Suprapubic skin (tissue), 4 donors: ENCODE measurements around the gene PDGFRB. TPM values are rescaled to one million over a fixed set of nuclear protein-coding genes. Genes with fewer than 3 reads are reported as not detected.
A peak's percentile ranks its signal among the peaks of the same experiment; 100 is the strongest.

ENCODE experiments used
- DNase-seq, 2 donors: peaks; one replicate each; pipeline ENCODE4 v3.0.0-alpha.2; 2019; ENCODE audit warnings: low spot score in 2 of 2
- H3K27ac ChIP-seq: fragments of 200-600 bp; sonication (generic); one replicate; pipeline ENCODE4 v1.5.1; 2019
- H3K27me3 ChIP-seq: fragments of 200-600 bp; sonication (generic); one replicate; pipeline ENCODE4 v1.5.1; 2019
- H3K36me3 ChIP-seq: fragments of 200-600 bp; sonication (generic); one replicate; pipeline ENCODE4 v1.5.1; 2019
- H3K4me1 ChIP-seq: fragments of 200-600 bp; sonication (generic); one replicate; pipeline ENCODE4 v1.5.1; 2019
- H3K4me3 ChIP-seq: fragments of 200-600 bp; sonication (generic); one replicate; pipeline ENCODE4 v1.5.1; 2019; ENCODE audit warnings: mild to moderate bottlenecking
- H3K9me3 ChIP-seq: fragments of 200-600 bp; sonication (generic); one replicate; pipeline ENCODE4 v1.5.1; 2019
- CTCF ChIP-seq, 2 donors: fragments of 200-600 bp in 1 of 2; fragments of 450-650 bp in 1 of 2; sonication (generic) in 1 of 2; IDR thresholded peaks; one replicate each; pipeline ENCODE4 v1.5.1; 2016 to 2019; ENCODE audit warnings: antibody characterized with exemption in 2 of 2, mild to moderate bottlenecking in 1 of 2, moderate library complexity in 1 of 2
- EP300 ChIP-seq: sonication (generic); formaldehyde crosslinking; IDR thresholded peaks from one replicate; pipeline ENCODE4 v1.6.1; 2017; ENCODE audit warnings: antibody characterized with exemption
- POLR2A ChIP-seq, 2 donors: fragments of 450-650 bp; IDR thresholded peaks; one replicate each; pipeline ENCODE4 v1.6.1; 2017; ENCODE audit warnings: antibody characterized with exemption in 2 of 2, mild to moderate bottlenecking in 2 of 2, moderate library complexity in 2 of 2
- POLR2AphosphoS5 ChIP-seq, 3 donors: sonication (generic); formaldehyde crosslinking; IDR thresholded peaks; one replicate each; pipeline ENCODE4 v1.6.1; 2017; ENCODE audit warnings: antibody characterized with exemption in 3 of 3
- WGBS: methylation state at CpG from one replicate; pipeline ENCODE4 v1.1.5; 2018; 5-methylcytosine and 5-hydroxymethylcytosine counted together
- total RNA-seq, 4 donors: library from RNA; depleted of rRNA; stranded (reverse); fragments of >200 nt; gene quantifications; one replicate each; pipeline ENCODE4 v1.1.0, GENCODE V29; 2016

PDGFRB gene
- total RNA-seq, 4 donors from 2014 or later = 23.8 to 51.4 (median 43.9) TPM

GRCh38 chr5:150117945-150118560, 37.6 kb downstream of the PDGFRB start:
- DNase-seq = peak in 1 of 2 donors; percentile 40
- 81% methylated on average over 8 of the region's 9 CpGs for WGBS
- H3K4me1 ChIP-seq = peaks cover 6% of the 10 kb centered on the region
- H3K27ac ChIP-seq = no peak overlapping the region
- H3K36me3 ChIP-seq = peaks cover 45% of the 10 kb centered on the region
- TF ChIP-seq EP300 = no peak
- no peak for TF ChIP-seq POLR2A (IDR thresholded peaks at IDR 0.05)
- TF ChIP-seq CTCF (IDR thresholded peaks at IDR 0.05) = no peak
- TF ChIP-seq POLR2AphosphoS5 (IDR thresholded peaks at IDR 0.05) = no peak
- no peaks in the 10 kb centered on the region for H3K27me3 ChIP-seq
- no peak overlapping the region for H3K4me3 ChIP-seq
- H3K9me3 ChIP-seq = no peaks in the 10 kb centered on the region

- TF ChIP-seq EP300 (no peak), POLR2A (IDR thresholded peaks at IDR 0.05) (no peak), POLR2AphosphoS5 (IDR thresholded peaks at IDR 0.05) (no peak), CTCF (IDR thresholded peaks at IDR 0.05) (no peak)
- DNase-seq = no peak
- 90% methylated on average over 10 of the region's 10 CpGs for WGBS
- no peaks in the 10 kb centered on the region for H3K9me3 ChIP-seq
- peaks cover 17% of the 10 kb centered on the region for H3K4me1 ChIP-seq
- H3K27me3 ChIP-seq = no peaks in the 10 kb centered on the region
- H3K27ac ChIP-seq = no peak overlapping the region
- peaks cover 34% of the 10 kb centered on the region for H3K36me3 ChIP-seq
- no peak overlapping the region for H3K4me3 ChIP-seq
These were observed 38.8 kb downstream of the PDGFRB start for GRCh38 chr5:150116667-150117400.

- Histone ChIP-seq H3K4me1 (peaks cover 17% of the 10 kb centered on the region), H3K27me3 (no peaks in the 10 kb centered on the region), H3K27ac (no peak overlapping the region), H3K36me3 (peaks cover 18% of the 10 kb centered on the region), H3K4me3 (no peak overlapping the region), H3K9me3 (no peaks in the 10 kb centered on the region)
- no peak for DNase-seq
- 68% methylated on average over 5 of the region's 8 CpGs for WGBS
- TF ChIP-seq EP300 = no peak
- no peak for TF ChIP-seq POLR2A (IDR thresholded peaks at IDR 0.05)
- no peak for TF ChIP-seq CTCF (IDR thresholded peaks at IDR 0.05)
- no peak for TF ChIP-seq POLR2AphosphoS5 (IDR thresholded peaks at IDR 0.05)
These were observed 40.8 kb downstream of the PDGFRB start for GRCh38 chr5:150114773-150115408.

GRCh38 chr5:150114102-150114641, 41.5 kb downstream of the PDGFRB start:
- H3K9me3 ChIP-seq = no peaks in the 10 kb centered on the region
- DNase-seq = peak in 1 of 2 donors; percentile 72
- 71% methylated on average over 12 of the region's 12 CpGs for WGBS

More at GRCh38 chr5:150114102-150114641, 41.5 kb downstream of the PDGFRB start:
- H3K4me1 ChIP-seq = peaks cover 17% of the 10 kb centered on the region
- H3K27me3 ChIP-seq = no peaks in the 10 kb centered on the region
- peaks cover 13% of the 10 kb centered on the region for H3K36me3 ChIP-seq
- H3K27ac ChIP-seq = no peak overlapping the region
- no peak overlapping the region for H3K4me3 ChIP-seq
- no peak for TF ChIP-seq POLR2AphosphoS5 (IDR thresholded peaks at IDR 0.05)
- TF ChIP-seq EP300 = no peak
- no peak for TF ChIP-seq POLR2A (IDR thresholded peaks at IDR 0.05)
- no peak for TF ChIP-seq CTCF (IDR thresholded peaks at IDR 0.05)
